Stomach (tissue), 4 donors: Measurements from ENCODE around the gene ACKR4.

Experiments
- EP300 ChIP-seq: sonication (generic); formaldehyde crosslinking; IDR thresholded peaks from one replicate; pipeline ENCODE4 v1.6.1; 2017; ENCODE audit warnings: antibody characterized with exemption
- POLR2A ChIP-seq, 4 donors: fragments of 450-650 bp; IDR thresholded peaks; one replicate each; pipeline ENCODE4 v1.6.1; 2016; ENCODE audit warnings: antibody characterized with exemption in 4 of 4, control low read depth in 2 of 4, mild to moderate bottlenecking in 1 of 4, moderate library complexity in 1 of 4
- POLR2AphosphoS5 ChIP-seq, 3 donors: sonication (generic); formaldehyde crosslinking; IDR thresholded peaks; one replicate each; pipeline ENCODE4 v1.6.1; 2016; ENCODE audit warnings: antibody characterized with exemption in 3 of 3
- TF ChIP-seq, protein P1 (sequence below), 7 experiments: fragments of 450-650 bp in 4 of 7; fragments of 200-600 bp in 3 of 7; sonication (generic) in 3 of 7; IDR thresholded peaks; one replicate each; pipeline ENCODE4 v1.5.1; 2016 to 2019; ENCODE audit warnings: antibody characterized with exemption in 7 of 7, control low read depth in 2 of 7, mild to moderate bottlenecking in 1 of 7

DNA sequence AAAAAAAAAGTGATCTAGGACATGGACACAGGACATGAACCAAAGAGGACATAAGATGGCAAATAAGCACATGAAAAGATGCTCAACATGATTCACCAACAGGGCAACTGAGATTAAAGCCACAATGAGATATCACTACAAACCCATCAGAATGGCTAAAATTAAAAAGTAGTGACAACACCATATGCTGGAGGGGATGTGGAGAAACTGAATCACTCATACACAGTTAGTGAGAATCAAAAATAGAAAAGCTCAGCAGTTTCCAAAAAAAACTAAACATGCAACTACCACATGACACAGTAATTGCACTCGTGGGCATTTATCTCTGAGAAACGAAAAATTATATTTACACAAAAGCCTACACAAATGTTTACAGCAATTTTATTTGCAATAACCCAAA is 27.9 kb upstream of the ACKR4 start:
- TF ChIP-seq, protein P1, sequence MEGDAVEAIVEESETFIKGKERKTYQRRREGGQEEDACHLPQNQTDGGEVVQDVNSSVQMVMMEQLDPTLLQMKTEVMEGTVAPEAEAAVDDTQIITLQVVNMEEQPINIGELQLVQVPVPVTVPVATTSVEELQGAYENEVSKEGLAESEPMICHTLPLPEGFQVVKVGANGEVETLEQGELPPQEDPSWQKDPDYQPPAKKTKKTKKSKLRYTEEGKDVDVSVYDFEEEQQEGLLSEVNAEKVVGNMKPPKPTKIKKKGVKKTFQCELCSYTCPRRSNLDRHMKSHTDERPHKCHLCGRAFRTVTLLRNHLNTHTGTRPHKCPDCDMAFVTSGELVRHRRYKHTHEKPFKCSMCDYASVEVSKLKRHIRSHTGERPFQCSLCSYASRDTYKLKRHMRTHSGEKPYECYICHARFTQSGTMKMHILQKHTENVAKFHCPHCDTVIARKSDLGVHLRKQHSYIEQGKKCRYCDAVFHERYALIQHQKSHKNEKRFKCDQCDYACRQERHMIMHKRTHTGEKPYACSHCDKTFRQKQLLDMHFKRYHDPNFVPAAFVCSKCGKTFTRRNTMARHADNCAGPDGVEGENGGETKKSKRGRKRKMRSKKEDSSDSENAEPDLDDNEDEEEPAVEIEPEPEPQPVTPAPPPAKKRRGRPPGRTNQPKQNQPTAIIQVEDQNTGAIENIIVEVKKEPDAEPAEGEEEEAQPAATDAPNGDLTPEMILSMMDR (IDR thresholded peaks at IDR 0.05): no peak
- TF ChIP-seq POLR2AphosphoS5 (IDR thresholded peaks at IDR 0.05): no peak
- no peak for TF ChIP-seq EP300
- no peak for TF ChIP-seq POLR2A (IDR thresholded peaks at IDR 0.05)
